Activated CD4-positive, alpha-beta memory T cell treated with anti-CD3 and anti-CD28 coated beads, Interleukin-2, amount 10 ng/mL, durations not matched to agents 7 days and 5 days (primary cell): ENCODE results near the gene CIRBP. TPM values are rescaled to one million over a fixed set of nuclear protein-coding genes. Genes with fewer than 3 reads are reported as not detected.

Experiments used
- CTCF ChIA-PET: fragments of 350-600 bp; sonication (Branson Sonifier 250); formaldehyde crosslinking; loops from one replicate; lab custom pipeline; 2021; ENCODE audit warnings: antibody characterized with exemption, inconsistent platforms; lab: Charles Lee
- POLR2A ChIA-PET: fragments of 350-600 bp; sonication (Branson Sonifier 250); formaldehyde crosslinking; loops from one replicate; lab custom pipeline; 2021; ENCODE audit warnings: antibody characterized with exemption; lab: Charles Lee
- DNase-seq: peaks from one replicate; pipeline ENCODE4 v3.0.0-alpha.2; 2020
- H3K27ac Mint-ChIP-seq: one replicate; pipeline ENCODE4 v1.8.0; 2021; ENCODE audit warnings: mild to moderate bottlenecking, mixed read lengths
- H3K27me3 Mint-ChIP-seq: one replicate; pipeline ENCODE4 v1.8.0; 2021; ENCODE audit warnings: mixed read lengths
- H3K36me3 Mint-ChIP-seq: one replicate; pipeline ENCODE4 v1.8.0; 2021; ENCODE audit warnings: low read depth, mixed read lengths
- H3K4me1 Mint-ChIP-seq: one replicate; pipeline ENCODE4 v1.8.0; 2021; ENCODE audit warnings: mixed read lengths
- H3K4me3 Mint-ChIP-seq: one replicate; pipeline ENCODE4 v1.8.0; 2021; ENCODE audit warnings: mild to moderate bottlenecking, mixed read lengths
- H3K9me3 Mint-ChIP-seq: one replicate; pipeline ENCODE4 v1.8.0; 2021; ENCODE audit warnings: mixed read lengths
- total RNA-seq, 2 experiments: library from RNA; stranded (reverse); gene quantifications; one replicate each; pipeline ENCODE4 v1.2.3, GENCODE V29; 2021

The CIRBP gene
- total RNA-seq, 2 experiments from 2014 or later = 203 to 204 TPM

GRCh38 chr19:1250437-1251260, 18.5 kb upstream of the CIRBP start:
- CTCF ChIA-PET = no interaction called here

GRCh38 chr19:1251330-1252220, 17.6 kb upstream of the CIRBP start:
- H3K9me3 Mint-ChIP-seq = no peaks in the 10 kb centered on the region
- peak; percentile 76 for DNase-seq
- peak overlapping the region; percentile 96 for H3K4me3 Mint-ChIP-seq
- ChIA-PET POLR2A (interaction anchor here (3.3 kb wide), 1 partner anchor 13 kb away, joined by 162 read pairs; the partner anchor contains the start of gene CIRBP), CTCF (interaction anchor here (4.9 kb wide), 1 partner anchor 15 kb away, joined by 44 read pairs; no protein-coding TSS in a partner anchor)
- H3K36me3 Mint-ChIP-seq = peaks cover 38% of the 10 kb centered on the region
- peaks cover 21% of the 10 kb centered on the region for H3K4me1 Mint-ChIP-seq
- no peaks in the 10 kb centered on the region for H3K27me3 Mint-ChIP-seq
- H3K27ac Mint-ChIP-seq = peak overlapping the region; percentile 93

More at GRCh38 chr19:1250437-1251260, 18.5 kb upstream of the CIRBP start:
- H3K36me3 Mint-ChIP-seq = peaks cover 32% of the 10 kb centered on the region
- POLR2A ChIA-PET = interaction anchor here (0.6 to 3.3 kb wide), 5 partner anchors 9 to 229 kb away, joined by 3 to 162 read pairs (median 3); partner anchors contain the start of genes ATP5F1D, CIRBP and RNU6-2
- H3K4me3 Mint-ChIP-seq = peak overlapping the region; percentile 96
- DNase-seq = peak; percentile 56
- H3K4me1 Mint-ChIP-seq = peaks cover 22% of the 10 kb centered on the region
- H3K27ac Mint-ChIP-seq = peak overlapping the region; percentile 93
- H3K27me3 Mint-ChIP-seq = no peaks in the 10 kb centered on the region
- H3K9me3 Mint-ChIP-seq = no peaks in the 10 kb centered on the region

- CTCF ChIA-PET = interaction anchor here (0.8 to 4.9 kb wide), 4 partner anchors 8 to 17 kb away, joined by 4 to 44 read pairs (median 18); partner anchors contain the start of genes ATP5F1D and CIRBP
- Mint-ChIP-seq H3K4me3 (peak overlapping the region; percentile 96), H3K9me3 (no peaks in the 10 kb centered on the region), H3K27me3 (no peaks in the 10 kb centered on the region), H3K36me3 (peaks cover 42% of the 10 kb centered on the region), H3K4me1 (peaks cover 21% of the 10 kb centered on the region), H3K27ac (peak overlapping the region; percentile 93)
- peak; percentile 70 for DNase-seq
- POLR2A ChIA-PET = interaction anchor here (0.6 to 3.3 kb wide), 7 partner anchors 8 to 178 kb away, joined by 3 to 162 read pairs (median 6); partner anchors contain the start of genes ATP5F1D, CIRBP and FAM174C
Observed at GRCh38 chr19:1252221-1252820, 16.8 kb upstream of the CIRBP start.

GRCh38 chr19:1252821-1253513, 16.2 kb upstream of the CIRBP start:
- CTCF ChIA-PET = interaction anchor here (0.8 to 4.9 kb wide), 4 partner anchors 9 to 16 kb away, joined by 4 to 44 read pairs (median 18); partner anchors contain the start of genes ATP5F1D and CIRBP
- Mint-ChIP-seq H3K4me1 (peaks cover 28% of the 10 kb centered on the region), H3K27me3 (no peaks in the 10 kb centered on the region), H3K4me3 (peak overlapping the region; percentile 96), H3K9me3 (no peaks in the 10 kb centered on the region), H3K36me3 (peaks cover 48% of the 10 kb centered on the region), H3K27ac (peak overlapping the region; percentile 85)
- POLR2A ChIA-PET = interaction anchor here (0.6 to 3.3 kb wide), 10 partner anchors 9 to 213 kb away, joined by 3 to 162 read pairs (median 5); partner anchors contain the start of genes ABCA7, ARHGAP45, ATP5F1D and CIRBP
- DNase-seq = peak; percentile 86

GRCh38 chr19:1253514-1254080, 15.5 kb upstream of the CIRBP start:
- CTCF ChIA-PET = interaction anchor here (0.8 to 4.9 kb wide), 4 partner anchors 9 to 16 kb away, joined by 4 to 44 read pairs (median 18); partner anchors contain the start of genes ATP5F1D and CIRBP
- POLR2A ChIA-PET = interaction anchor here (1.0 to 3.3 kb wide), 9 partner anchors 9 to 214 kb away, joined by 3 to 162 read pairs (median 5); partner anchors contain the start of genes ABCA7, ARHGAP45, ATP5F1D and CIRBP

GRCh38 chr19:1254081-1254527, 15.0 kb upstream of the CIRBP start:
- peak overlapping the region; percentile 41 for H3K4me3 Mint-ChIP-seq
- CTCF ChIA-PET = interaction anchor here (1.9 to 4.9 kb wide), 2 partner anchors 10 to 13 kb away, joined by 29 to 44 read pairs; no protein-coding TSS in a partner anchor
- H3K27me3 Mint-ChIP-seq = no peaks in the 10 kb centered on the region
- no peaks in the 10 kb centered on the region for H3K9me3 Mint-ChIP-seq
- H3K27ac Mint-ChIP-seq = peak overlapping the region; percentile 56
- peaks cover 37% of the 10 kb centered on the region for H3K4me1 Mint-ChIP-seq
- POLR2A ChIA-PET = interaction anchor here (1.1 to 3.3 kb wide), 6 partner anchors 10 to 214 kb away, joined by 4 to 162 read pairs (median 8); partner anchors contain the start of genes ABCA7, CIRBP and FAM174C
- DNase-seq = no peak
- peaks cover 59% of the 10 kb centered on the region for H3K36me3 Mint-ChIP-seq

More at GRCh38 chr19:1253514-1254080, 15.5 kb upstream of the CIRBP start:
- Mint-ChIP-seq H3K4me1 (peaks cover 33% of the 10 kb centered on the region), H3K36me3 (peaks cover 54% of the 10 kb centered on the region), H3K9me3 (no peaks in the 10 kb centered on the region), H3K27me3 (no peaks in the 10 kb centered on the region), H3K4me3 (peak overlapping the region; percentile 96), H3K27ac (peak overlapping the region; percentile 85)
- DNase-seq = no peak

GRCh38 chr19:1254530-1255185, 14.5 kb upstream of the CIRBP start:
- peak overlapping the region; percentile 41 for H3K4me3 Mint-ChIP-seq
- no peak for DNase-seq
- H3K9me3 Mint-ChIP-seq = no peaks in the 10 kb centered on the region
- peak overlapping the region; percentile 56 for H3K27ac Mint-ChIP-seq
- POLR2A ChIA-PET = interaction anchor here (7.3 kb wide), 1 partner anchor 13 kb away, joined by 119 read pairs; the partner anchor contains the start of gene CIRBP
- peaks cover 62% of the 10 kb centered on the region for H3K36me3 Mint-ChIP-seq
- CTCF ChIA-PET = interaction anchor here (1.7 to 4.9 kb wide), 2 partner anchors 10 to 12 kb away, joined by 8 to 44 read pairs; no protein-coding TSS in a partner anchor
- peaks cover 43% of the 10 kb centered on the region for H3K4me1 Mint-ChIP-seq
- no peaks in the 10 kb centered on the region for H3K27me3 Mint-ChIP-seq

GRCh38 chr19:1255186-1256161, 13.7 kb upstream of the CIRBP start:
- CTCF ChIA-PET = interaction anchor here (1.7 to 4.9 kb wide), 2 partner anchors 11 kb away, joined by 8 to 44 read pairs; no protein-coding TSS in a partner anchor
- POLR2A ChIA-PET = interaction anchor here (7.3 kb wide), 1 partner anchor 12 kb away, joined by 119 read pairs; the partner anchor contains the start of gene CIRBP
- H3K27ac Mint-ChIP-seq = peak overlapping the region; percentile 56

GRCh38 chr19:1256646-1257474, 12.3 kb upstream of the CIRBP start:
- Mint-ChIP-seq H3K4me3 (no peak overlapping the region), H3K4me1 (peaks cover 54% of the 10 kb centered on the region), H3K27me3 (no peaks in the 10 kb centered on the region), H3K27ac (peak overlapping the region; percentile 75), H3K9me3 (no peaks in the 10 kb centered on the region), H3K36me3 (peaks cover 61% of the 10 kb centered on the region)
- ChIA-PET CTCF (interaction anchor here (1.7 kb wide), 1 partner anchor 13 kb away, joined by 8 read pairs; no protein-coding TSS in a partner anchor), POLR2A (interaction anchor here (1.8 to 7.3 kb wide), 2 partner anchors 11 to 13 kb away, joined by 5 to 119 read pairs; partner anchors contain the start of gene CIRBP)
- no peak for DNase-seq

More at GRCh38 chr19:1255186-1256161, 13.7 kb upstream of the CIRBP start:
- Mint-ChIP-seq H3K27me3 (no peaks in the 10 kb centered on the region), H3K4me1 (peaks cover 47% of the 10 kb centered on the region), H3K9me3 (no peaks in the 10 kb centered on the region), H3K4me3 (peak overlapping the region; percentile 41), H3K36me3 (peaks cover 62% of the 10 kb centered on the region)
- no peak for DNase-seq
